Common myeloid progenitor, CD34-positive (primary cell): Measurements from ENCODE around the gene TMEM51.

Experiments
- CTCF ChIA-PET: fragments of 350-600 bp; sonication (Branson Sonifier 250); formaldehyde crosslinking; loops from one replicate; lab custom pipeline; 2021; ENCODE audit warnings: antibody characterized with exemption; lab: Charles Lee
- POLR2A ChIA-PET: fragments of 350-600 bp; sonication (Branson Sonifier 250); formaldehyde crosslinking; loops from one replicate; lab custom pipeline; 2021; ENCODE audit warnings: antibody characterized with exemption; lab: Charles Lee
- DNase-seq, 3 donors: peaks; one replicate each; pipeline versions ENCODE4 v3.0.0 to v3.0.0-alpha.2; 2013
- H3K27ac ChIP-seq, 2 experiments: 1 replicate in 1 of 2; 2 replicates in 1 of 2; pipeline ENCODE4 v1.7.0; 2013; ENCODE audit warnings: inconsistent platforms in 2 of 2, low read length in 2 of 2, mild to moderate bottlenecking in 2 of 2, low read depth in 1 of 2, moderate library complexity in 1 of 2; ENCODE audit not compliant: severe bottlenecking in 2 of 2, insufficient read depth in 1 of 2, poor library complexity in 1 of 2
- H3K27me3 ChIP-seq, 5 experiments: replicated peaks in 2 of 5; 1 replicate in 3 of 5; 2 replicates in 2 of 5; pipeline versions ENCODE4 v1.6.1 to v1.7.0; 2013; ENCODE audit warnings: low read length in 4 of 5, mild to moderate bottlenecking in 2 of 5, moderate library complexity in 2 of 5, inconsistent platforms in 1 of 5; ENCODE audit not compliant: insufficient read depth in 5 of 5, control insufficient read depth in 4 of 5
- H3K36me3 ChIP-seq, 4 experiments: 1 replicate in 2 of 4; 2 replicates in 2 of 4; pipeline versions ENCODE4 v1.6.1 to v1.7.0; 2013; ENCODE audit warnings: low read length in 3 of 4, control low read depth in 1 of 4, mild to moderate bottlenecking in 1 of 4; ENCODE audit not compliant: control insufficient read depth in 4 of 4, insufficient read depth in 4 of 4
- H3K4me1 ChIP-seq, 4 experiments: 1 replicate in 3 of 4; 2 replicates in 1 of 4; pipeline versions ENCODE4 v1.6.1 to v1.7.1; 2013; ENCODE audit warnings: low read length in 3 of 4, mild to moderate bottlenecking in 3 of 4, control low read depth in 1 of 4, inconsistent platforms in 1 of 4, moderate library complexity in 1 of 4; ENCODE audit not compliant: control insufficient read depth in 4 of 4, insufficient read depth in 4 of 4; ENCODE audit errors: control extremely low read depth in 1 of 4
- H3K4me3 ChIP-seq, 7 experiments: 1 replicate in 4 of 7; 2 replicates in 3 of 7; pipeline versions ENCODE4 v1.5.1 to v1.7.0; 2013; ENCODE audit warnings: mild to moderate bottlenecking in 7 of 7, low read length in 6 of 7, moderate library complexity in 6 of 7, inconsistent platforms in 2 of 7, low read depth in 2 of 7, control low read depth in 1 of 7; ENCODE audit not compliant: insufficient read depth in 4 of 7, control insufficient read depth in 1 of 7; ENCODE audit errors: extremely low read depth in 1 of 7
- H3K9me3 ChIP-seq, 5 experiments: 1 replicate in 4 of 5; 2 replicates in 1 of 5; pipeline versions ENCODE4 v1.6.1 to v1.7.1; 2013; ENCODE audit warnings: low read length in 4 of 5, mild to moderate bottlenecking in 2 of 5, inconsistent platforms in 1 of 5, low read depth in 1 of 5, moderate library complexity in 1 of 5; ENCODE audit not compliant: control insufficient read depth in 4 of 5, insufficient read depth in 2 of 5; ENCODE audit errors: control extremely low read depth in 1 of 5
- WGBS: methylation state at CpG from one replicate; pipeline ENCODE4 v1.1.5; 2013; ENCODE audit not compliant: insufficient coverage; 5-methylcytosine and 5-hydroxymethylcytosine counted together

The TMEM51 gene

DNA sequence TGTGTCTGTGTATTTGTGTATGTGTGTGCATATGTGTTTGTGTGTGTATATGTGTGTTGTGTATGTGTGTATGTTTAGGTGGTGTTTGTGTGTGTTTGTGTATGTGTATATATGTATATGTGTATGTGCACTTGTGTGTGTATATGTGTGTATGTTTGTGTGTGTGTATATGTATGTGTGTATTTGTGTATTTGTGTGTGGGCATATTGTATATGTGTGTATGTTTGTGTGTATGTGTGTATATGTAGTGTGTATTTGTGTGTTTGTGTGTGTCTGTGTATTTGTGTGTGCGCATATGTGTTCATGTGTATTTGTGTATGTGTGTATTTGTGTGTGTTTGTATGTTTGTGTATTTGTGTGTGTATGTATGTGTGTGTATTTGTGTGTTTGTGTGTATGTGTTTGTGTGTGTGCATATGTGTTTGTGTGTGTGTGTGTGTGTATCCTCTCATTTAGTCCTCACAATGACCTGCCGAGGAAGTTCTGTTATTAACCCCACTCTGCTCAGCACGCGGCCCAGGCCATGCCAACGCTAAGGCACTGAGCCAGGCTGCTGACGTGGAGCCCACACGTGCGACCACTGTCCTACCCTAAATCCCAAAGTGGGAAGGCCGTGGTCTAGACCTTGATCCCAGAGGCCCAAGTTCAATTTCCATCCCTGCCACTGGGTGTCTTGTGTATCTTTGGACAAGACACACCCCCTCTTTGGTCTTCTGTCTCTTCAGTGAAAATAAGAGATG is 43.2 kb upstream of the TMEM51 start:
- no peaks in the 10 kb centered on the region for H3K27me3 ChIP-seq
- no peaks in the 10 kb centered on the region for H3K36me3 ChIP-seq
- H3K4me1 ChIP-seq, result peaks cover 0 to 22% (median 18%) of the 10 kb centered on the region in 4 experiments
- H3K27ac ChIP-seq, result no peak overlapping the region
- ChIA-PET CTCF (interaction anchor here (0.8 kb wide), 1 partner anchor 41 kb away, joined by 4 read pairs; no protein-coding TSS in a partner anchor), POLR2A (no interaction called here)
- H3K9me3 ChIP-seq, result no peaks in the 10 kb centered on the region
- peak in 2 of 3 donors; percentile 33 to 74 for DNase-seq
- 97% methylated on average over 7 of the region's 9 CpGs for WGBS
- H3K4me3 ChIP-seq, result no peak overlapping the region

- DNase-seq, result no peak
- WGBS, result 100% methylated on average over 1 of the region's 2 CpGs
- Histone ChIP-seq H3K4me3 (no peak overlapping the region), H3K36me3 (no peaks in the 10 kb centered on the region), H3K9me3 (no peaks in the 10 kb centered on the region), H3K4me1 (peaks cover 0 to 22% (median 18%) of the 10 kb centered on the region in 4 experiments), H3K27ac (no peak overlapping the region), H3K27me3 (peaks cover 0 to 2% (median 0%) of the 10 kb centered on the region in 5 experiments)
- ChIA-PET POLR2A (no interaction called here), CTCF (interaction anchor here (0.8 to 1.8 kb wide), 3 partner anchors 15 to 40 kb away, joined by 3 to 6 read pairs (median 4); no protein-coding TSS in a partner anchor)
These were observed 42.7 kb upstream of the TMEM51 start for GRCh38 chr1:15110867-15111230.

DNA sequence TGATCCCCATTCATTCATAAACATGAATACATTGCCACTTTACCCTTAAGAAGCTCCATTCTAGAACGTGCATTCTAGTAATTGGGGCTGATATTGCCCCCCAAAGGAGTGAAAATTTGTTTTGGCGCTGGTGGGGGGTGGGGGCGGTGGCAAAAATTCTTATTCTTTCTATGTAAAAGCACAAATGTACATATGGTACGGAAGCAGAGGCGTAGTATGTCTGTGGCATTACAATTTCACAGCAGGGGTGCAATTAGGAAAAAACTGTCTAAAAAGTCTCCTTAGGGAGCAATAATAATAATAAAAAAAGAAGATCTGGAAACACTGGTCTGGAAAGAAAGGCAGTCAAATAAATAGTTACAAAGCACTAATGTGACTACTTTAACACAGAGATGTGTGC is 40.4 kb upstream of the TMEM51 start:
- H3K4me1 ChIP-seq, result peaks cover 0 to 14% (median 10%) of the 10 kb centered on the region in 4 experiments
- no peak overlapping the region for H3K27ac ChIP-seq
- CTCF ChIA-PET, result no interaction called here
- peaks cover 0 to 2% (median 0%) of the 10 kb centered on the region in 5 experiments for H3K27me3 ChIP-seq
- H3K4me3 ChIP-seq, result no peak overlapping the region
- POLR2A ChIA-PET, result no interaction called here
- H3K36me3 ChIP-seq, result no peaks in the 10 kb centered on the region
- no peak for DNase-seq
- H3K9me3 ChIP-seq, result no peaks in the 10 kb centered on the region
- WGBS, result no CpG with 5 or more reads among the region's 5 CpGs

DNA sequence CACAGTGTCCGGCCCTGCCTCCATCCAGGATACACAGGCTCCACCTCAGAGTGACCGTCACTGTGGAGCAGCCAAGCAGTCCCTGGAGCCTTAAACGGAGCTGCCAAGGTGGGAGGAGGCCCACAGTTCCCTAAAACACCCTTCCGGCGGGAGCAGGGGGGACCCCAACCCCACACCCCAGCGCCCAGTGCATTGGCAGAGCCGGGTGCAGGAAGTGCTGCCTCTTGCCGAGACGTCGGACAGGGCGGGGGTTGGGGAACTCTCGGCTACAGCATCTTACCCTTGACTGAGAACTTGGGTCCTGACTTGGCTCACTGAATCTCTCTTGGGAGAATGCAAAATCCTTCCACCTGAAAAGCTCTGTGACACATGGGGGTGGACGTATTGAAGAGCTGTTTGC is 38.7 kb upstream of the TMEM51 start:
- ChIA-PET POLR2A (no interaction called here), CTCF (interaction anchor here (1.1 to 1.2 kb wide), 3 partner anchors 25 to 52 kb away, joined by 3 to 4 read pairs (median 3); no protein-coding TSS in a partner anchor)
- no peaks in the 10 kb centered on the region for H3K9me3 ChIP-seq
- no peak overlapping the region for H3K4me3 ChIP-seq
- peaks cover 0 to 14% (median 10%) of the 10 kb centered on the region in 4 experiments for H3K4me1 ChIP-seq
- no peaks in the 10 kb centered on the region for H3K36me3 ChIP-seq
- H3K27ac ChIP-seq, result no peak overlapping the region
- WGBS, result 96% methylated on average over 13 of the region's 13 CpGs
- no peak for DNase-seq
- H3K27me3 ChIP-seq, result peaks cover 0 to 2% (median 0%) of the 10 kb centered on the region in 5 experiments

GRCh38 chr1:15115542-15116330 is 37.8 kb upstream of the TMEM51 start:
- H3K4me1 ChIP-seq, result peaks cover 0 to 14% (median 10%) of the 10 kb centered on the region in 4 experiments
- 93% methylated on average over 12 of the region's 15 CpGs for WGBS
- peaks cover 0 to 2% (median 0%) of the 10 kb centered on the region in 5 experiments for H3K27me3 ChIP-seq
- no peak overlapping the region for H3K4me3 ChIP-seq
- ChIA-PET POLR2A (no interaction called here), CTCF (interaction anchor here (1.1 to 1.3 kb wide), 5 partner anchors 10 to 53 kb away, joined by 3 to 4 read pairs (median 3); no protein-coding TSS in a partner anchor)
- H3K27ac ChIP-seq, result no peak overlapping the region
- no peaks in the 10 kb centered on the region for H3K36me3 ChIP-seq
- no peak for DNase-seq
- H3K9me3 ChIP-seq, result no peaks in the 10 kb centered on the region

DNA sequence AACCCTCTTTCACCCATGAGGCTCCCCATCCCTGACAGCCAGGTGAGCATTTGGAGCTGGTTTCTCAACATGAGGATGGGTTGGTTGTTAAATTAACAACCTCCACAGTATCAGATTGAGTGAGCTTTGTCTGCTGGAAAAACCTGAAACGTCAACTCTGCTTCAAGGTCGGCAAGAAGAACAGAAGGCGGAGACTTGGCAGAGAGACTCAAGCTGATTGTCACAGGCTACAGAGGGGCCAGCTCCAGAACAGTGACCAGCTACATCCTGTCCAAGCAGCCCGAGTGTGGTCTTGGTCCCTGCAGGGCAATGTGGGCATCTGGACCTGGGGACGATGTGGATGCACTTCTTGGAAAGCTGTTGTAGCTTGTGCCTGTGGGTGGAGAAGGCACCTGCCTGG is 36.6 kb upstream of the TMEM51 start:
- no peak for DNase-seq
- ChIA-PET CTCF (interaction anchor here (0.6 to 1.5 kb wide), 7 partner anchors 9 to 154 kb away, joined by 3 to 7 read pairs (median 3); no protein-coding TSS in a partner anchor), POLR2A (no interaction called here)
- Histone ChIP-seq H3K27ac (no peak overlapping the region), H3K9me3 (no peaks in the 10 kb centered on the region), H3K27me3 (peaks cover 0 to 2% (median 0%) of the 10 kb centered on the region in 5 experiments), H3K4me1 (peaks cover 0 to 11% (median 8%) of the 10 kb centered on the region in 4 experiments), H3K36me3 (no peaks in the 10 kb centered on the region), H3K4me3 (no peak overlapping the region)
- WGBS, result 95% methylated on average over 5 of the region's 5 CpGs
